ENCODE data around the gene OR4F15. TPM values are rescaled to one million over a fixed set of nuclear protein-coding genes. Genes with fewer than 3 reads are reported as not detected.
A peak's percentile ranks its signal among the peaks of the same experiment; 100 is the strongest.
"Not testable (repeated sequence)": the region's sequence is repeated elsewhere in the genome, so short reads cannot be mapped to it uniquely, and the experiment has no call there.

Gene OR4F15, protein sequence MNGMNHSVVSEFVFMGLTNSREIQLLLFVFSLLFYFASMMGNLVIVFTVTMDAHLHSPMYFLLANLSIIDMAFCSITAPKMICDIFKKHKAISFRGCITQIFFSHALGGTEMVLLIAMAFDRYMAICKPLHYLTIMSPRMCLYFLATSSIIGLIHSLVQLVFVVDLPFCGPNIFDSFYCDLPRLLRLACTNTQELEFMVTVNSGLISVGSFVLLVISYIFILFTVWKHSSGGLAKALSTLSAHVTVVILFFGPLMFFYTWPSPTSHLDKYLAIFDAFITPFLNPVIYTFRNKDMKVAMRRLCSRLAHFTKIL
- not detected for total RNA-seq

- intact Hi-C loops (cut with DNase I, micrococcal nuclease) = no loop called here
- H3K36me3 Mint-ChIP-seq (ENCODE audit: low read depth) = no peaks in the 10 kb centered on the region
- H3K27me3 Mint-ChIP-seq = peaks cover 27% of the 10 kb centered on the region
- no peaks in the 10 kb centered on the region for H3K9me3 Mint-ChIP-seq (ENCODE audit: low read depth)
- ATAC-seq (no peak), DNase-seq (no peak)
- POLR2A ChIA-PET = no interaction called here
- no peak within 1 kb of the TSS for H3K4me3 Mint-ChIP-seq
- no peak within 1 kb of the TSS for H3K27ac Mint-ChIP-seq
- no peaks in the 10 kb centered on the region for H3K4me1 Mint-ChIP-seq
- CTCF ChIA-PET = no interaction called here
These were observed at the start of gene OR4F15 for GRCh38 chr15:101811902-101812301. OR4F15 (plus strand) TSS chr15:101812202; CDS start chr15:101818187, 5,985 bp downstream.

- H3K36me3 Mint-ChIP-seq (ENCODE audit: low read depth); H3K27ac Mint-ChIP-seq; H3K4me1 Mint-ChIP-seq; CTCF ChIA-PET; DNase-seq; POLR2A ChIA-PET; ATAC-seq; H3K9me3 Mint-ChIP-seq (ENCODE audit: low read depth); intact Hi-C loops (cut with DNase I, micrococcal nuclease); H3K4me3 Mint-ChIP-seq; H3K27me3 Mint-ChIP-seq: not testable (repeated sequence)
These were observed 47.2 kb upstream of the OR4F15 start for GRCh38 chr15:101764669-101765339.

DNA sequence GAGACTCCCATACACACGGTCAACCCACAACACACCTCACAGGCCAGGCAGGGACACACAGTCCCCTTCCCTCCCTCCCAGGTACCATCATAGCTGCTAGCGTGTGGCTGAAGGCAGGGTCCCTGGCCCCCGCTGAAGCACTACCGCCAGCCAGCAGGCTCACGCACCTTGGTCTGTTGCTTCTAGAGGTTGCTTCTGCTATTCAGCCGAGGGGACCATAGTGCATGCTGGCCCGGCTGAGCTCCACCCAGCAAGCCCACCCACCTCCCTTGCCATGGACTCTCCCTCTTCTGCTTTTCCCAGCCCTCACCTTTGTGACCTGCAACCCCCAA is 46.7 kb upstream of the OR4F15 start:
- H3K27ac Mint-ChIP-seq; H3K27me3 Mint-ChIP-seq; H3K4me3 Mint-ChIP-seq; H3K9me3 Mint-ChIP-seq (ENCODE audit: low read depth); POLR2A ChIA-PET; DNase-seq; CTCF ChIA-PET; intact Hi-C loops (cut with DNase I, micrococcal nuclease); H3K36me3 Mint-ChIP-seq (ENCODE audit: low read depth); ATAC-seq; H3K4me1 Mint-ChIP-seq: not testable (repeated sequence)

GRCh38 chr15:101765772-101766456 is 46.1 kb upstream of the OR4F15 start:
- intact Hi-C loops (cut with DNase I, micrococcal nuclease) = no loop called here
- CTCF ChIA-PET = interaction anchor here (1.1 kb wide), 1 partner anchor 1968 kb away, joined by 3 read pairs; no protein-coding TSS in a partner anchor
- no peaks in the 10 kb centered on the region for H3K27me3 Mint-ChIP-seq
- ATAC-seq (no peak), DNase-seq (no peak)
- POLR2A ChIA-PET = no interaction called here
- no peaks in the 10 kb centered on the region for H3K9me3 Mint-ChIP-seq (ENCODE audit: low read depth)
- no peak overlapping the region for H3K27ac Mint-ChIP-seq
- no peak overlapping the region for H3K4me3 Mint-ChIP-seq
- H3K4me1 Mint-ChIP-seq = no peaks in the 10 kb centered on the region
- no peaks in the 10 kb centered on the region for H3K36me3 Mint-ChIP-seq (ENCODE audit: low read depth)

DNA sequence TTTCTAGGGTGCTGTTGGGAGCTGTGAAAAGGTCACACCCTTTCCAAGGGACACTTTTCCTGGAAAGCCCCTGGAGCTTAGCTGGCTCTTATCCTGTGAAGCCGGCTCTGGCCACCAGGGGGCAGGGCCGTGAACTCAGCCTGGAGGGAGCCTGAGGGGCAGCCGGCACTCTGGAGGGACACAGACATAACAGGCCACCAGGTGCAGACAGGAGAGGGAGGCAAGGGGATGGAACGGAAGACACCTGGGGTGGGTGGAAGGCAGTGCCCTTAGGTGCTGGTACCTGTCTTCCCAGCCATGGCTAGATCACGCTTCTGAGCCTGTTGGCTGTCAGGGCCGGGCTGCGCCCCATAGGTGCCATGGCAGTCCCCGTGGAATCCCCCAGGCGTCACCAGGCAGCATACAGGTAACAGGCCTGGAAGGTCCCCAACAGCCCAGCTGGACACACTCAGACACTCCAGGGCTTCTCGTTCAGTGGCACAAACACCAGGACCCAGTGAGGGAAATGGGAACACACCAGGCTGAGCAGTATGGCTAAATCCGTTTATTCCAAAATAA is 44.8 kb upstream of the OR4F15 start:
- H3K9me3 Mint-ChIP-seq (ENCODE audit: low read depth); H3K36me3 Mint-ChIP-seq (ENCODE audit: low read depth); POLR2A ChIA-PET; DNase-seq; H3K27ac Mint-ChIP-seq; intact Hi-C loops (cut with DNase I, micrococcal nuclease); ATAC-seq; CTCF ChIA-PET; H3K27me3 Mint-ChIP-seq; H3K4me1 Mint-ChIP-seq; H3K4me3 Mint-ChIP-seq: not testable (repeated sequence)

DNA sequence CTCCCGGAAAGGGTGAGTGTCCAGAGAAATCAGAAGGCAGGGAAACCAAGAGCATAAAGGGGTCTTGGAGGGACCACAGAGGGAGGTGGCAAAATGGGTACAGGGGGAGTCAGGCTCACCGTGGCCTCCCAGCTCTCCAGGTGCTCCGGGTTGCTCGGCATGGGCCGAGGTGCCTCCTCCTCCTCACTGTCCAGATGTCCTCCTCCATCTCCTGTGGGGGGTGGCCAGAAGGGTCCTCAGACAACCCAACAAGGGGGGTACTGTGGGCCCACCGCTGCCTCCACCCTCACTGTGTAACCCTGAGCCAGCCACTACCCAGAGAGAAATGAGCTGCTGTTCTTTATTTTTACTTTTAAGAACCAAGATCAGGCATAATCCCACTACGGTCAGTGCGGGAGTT is 39.1 kb upstream of the OR4F15 start:
- intact Hi-C loops (cut with DNase I, micrococcal nuclease) = no loop called here
- Mint-ChIP-seq H3K36me3 (ENCODE audit: low read depth) (no peaks in the 10 kb centered on the region), H3K4me1 (no peaks in the 10 kb centered on the region), H3K9me3 (ENCODE audit: low read depth) (no peaks in the 10 kb centered on the region), H3K27ac (no peak overlapping the region), H3K27me3 (no peaks in the 10 kb centered on the region), H3K4me3 (no peak overlapping the region)
- no peak for DNase-seq
- ChIA-PET CTCF (no interaction called here), POLR2A (no interaction called here)
- no peak for ATAC-seq

DNA sequence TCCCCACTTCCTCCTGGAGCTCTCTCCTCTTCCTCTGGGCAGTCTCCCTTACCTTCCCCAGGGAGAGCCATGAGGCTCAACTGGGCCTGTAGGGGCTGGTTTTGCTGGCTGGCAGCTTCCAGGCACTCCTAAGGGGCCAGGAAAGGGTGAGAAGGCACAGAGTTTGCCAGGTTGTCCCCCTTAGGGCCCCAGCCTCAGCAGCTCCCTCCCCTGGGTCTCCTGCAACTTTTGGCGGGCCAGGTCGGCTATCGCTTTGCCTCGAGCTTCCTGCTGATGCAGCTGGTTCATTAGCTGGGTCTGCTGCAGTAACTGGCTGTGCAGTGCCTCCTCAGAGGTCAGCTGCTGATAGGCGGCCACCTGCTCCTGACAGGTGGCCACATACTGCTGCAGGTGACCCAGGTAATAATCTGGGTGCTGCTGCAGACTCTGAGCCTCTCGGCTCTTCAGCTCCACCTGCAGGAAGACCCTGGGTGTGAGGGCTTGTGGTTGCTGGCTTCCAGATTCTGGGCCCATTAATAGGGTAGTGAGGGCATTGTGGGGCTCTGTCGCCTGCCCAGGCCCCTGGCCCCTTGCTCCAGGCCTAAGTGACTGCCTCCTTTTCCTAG is 38.4 kb upstream of the OR4F15 start:
- CTCF ChIA-PET = no interaction called here
- POLR2A ChIA-PET = no interaction called here
- DNase-seq = peak; percentile 42
- H3K27me3 Mint-ChIP-seq = no peaks in the 10 kb centered on the region
- H3K4me3 Mint-ChIP-seq = no peak overlapping the region
- no peak for ATAC-seq
- H3K4me1 Mint-ChIP-seq = no peaks in the 10 kb centered on the region
- no peaks in the 10 kb centered on the region for H3K36me3 Mint-ChIP-seq (ENCODE audit: low read depth)
- no peaks in the 10 kb centered on the region for H3K9me3 Mint-ChIP-seq (ENCODE audit: low read depth)
- no peak overlapping the region for H3K27ac Mint-ChIP-seq
- intact Hi-C loops (cut with DNase I, micrococcal nuclease) = no loop called here

DNA sequence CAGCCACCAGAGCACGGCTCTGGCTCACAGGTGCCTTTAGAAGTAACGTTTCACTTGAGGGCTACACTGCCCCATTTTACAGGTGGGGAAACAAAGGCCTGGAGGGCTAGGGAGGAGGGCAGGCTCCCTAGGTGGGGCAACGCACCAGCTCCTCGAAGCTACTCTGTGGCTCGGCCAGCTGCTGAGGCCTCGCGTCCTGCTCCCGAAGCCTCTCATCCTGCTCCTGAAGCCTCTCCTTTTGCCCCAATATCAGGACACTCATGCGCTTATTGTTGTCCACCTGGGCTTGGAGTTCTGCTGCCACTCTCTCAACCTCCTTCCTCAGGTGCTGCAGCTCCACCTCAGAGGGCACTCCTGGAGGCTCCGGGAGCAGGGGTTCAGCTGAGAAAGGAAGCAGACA is 36.9 kb upstream of the OR4F15 start:
- CTCF ChIA-PET = no interaction called here

GRCh38 chr15:101778576-101778975 is 33.4 kb upstream of the OR4F15 start:
- H3K27ac Mint-ChIP-seq; H3K4me3 Mint-ChIP-seq; DNase-seq; H3K9me3 Mint-ChIP-seq (ENCODE audit: low read depth); ATAC-seq; H3K27me3 Mint-ChIP-seq; H3K4me1 Mint-ChIP-seq; H3K36me3 Mint-ChIP-seq (ENCODE audit: low read depth); POLR2A ChIA-PET; CTCF ChIA-PET; intact Hi-C loops (cut with DNase I, micrococcal nuclease): not testable (repeated sequence)

More for the DNA sequence above, 36.9 kb upstream of the OR4F15 start:
- no peaks in the 10 kb centered on the region for H3K4me1 Mint-ChIP-seq
- intact Hi-C loops (cut with DNase I, micrococcal nuclease) = no loop called here
- POLR2A ChIA-PET = no interaction called here
- H3K4me3 Mint-ChIP-seq = no peak overlapping the region
- DNase-seq (no peak), ATAC-seq (no peak)
- no peaks in the 10 kb centered on the region for H3K36me3 Mint-ChIP-seq (ENCODE audit: low read depth)
- H3K9me3 Mint-ChIP-seq (ENCODE audit: low read depth) = no peaks in the 10 kb centered on the region
- no peaks in the 10 kb centered on the region for H3K27me3 Mint-ChIP-seq
- H3K27ac Mint-ChIP-seq = no peak overlapping the region

- H3K27me3 Mint-ChIP-seq; H3K27ac Mint-ChIP-seq; POLR2A ChIA-PET; CTCF ChIA-PET; intact Hi-C loops (cut with DNase I, micrococcal nuclease); H3K9me3 Mint-ChIP-seq (ENCODE audit: low read depth); ATAC-seq; H3K4me1 Mint-ChIP-seq; H3K4me3 Mint-ChIP-seq; H3K36me3 Mint-ChIP-seq (ENCODE audit: low read depth); DNase-seq: not testable (repeated sequence)
These were observed 31.8 kb upstream of the OR4F15 start for GRCh38 chr15:101780225-101780624.

DNA sequence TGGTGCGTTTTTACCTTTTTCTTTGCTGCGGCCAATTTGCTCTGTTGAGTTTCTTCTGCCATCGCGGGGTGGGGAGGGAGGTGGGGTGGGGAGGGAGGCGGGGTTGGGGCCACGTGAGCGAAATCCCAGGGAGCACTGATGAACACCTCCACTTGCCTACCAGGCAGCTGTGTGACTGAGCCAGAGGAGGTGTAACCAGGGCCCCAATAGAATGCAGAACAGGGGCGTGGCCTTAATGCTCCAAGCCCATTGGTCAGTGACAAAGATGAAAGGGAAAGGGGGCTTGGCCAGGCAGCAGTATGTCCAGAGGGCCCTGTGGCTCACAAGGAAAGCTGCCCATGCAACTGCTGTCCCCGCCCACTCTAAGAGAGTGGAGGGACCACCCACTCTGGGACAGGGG is 30.1 kb upstream of the OR4F15 start:
- intact Hi-C loops (cut with DNase I, micrococcal nuclease) = no loop called here
- POLR2A ChIA-PET = no interaction called here
- CTCF ChIA-PET = no interaction called here
- no peak for DNase-seq
- H3K9me3 Mint-ChIP-seq (ENCODE audit: low read depth) = no peaks in the 10 kb centered on the region
- H3K27me3 Mint-ChIP-seq = peaks cover 12% of the 10 kb centered on the region
- ATAC-seq = no peak
- H3K4me1 Mint-ChIP-seq = no peaks in the 10 kb centered on the region
- H3K36me3 Mint-ChIP-seq (ENCODE audit: low read depth) = no peaks in the 10 kb centered on the region
- H3K4me3 Mint-ChIP-seq = no peak overlapping the region
- H3K27ac Mint-ChIP-seq = no peak overlapping the region

GRCh38 chr15:101784644-101785043 is 27.4 kb upstream of the OR4F15 start:
- no peaks in the 10 kb centered on the region for H3K36me3 Mint-ChIP-seq (ENCODE audit: low read depth)
- H3K4me3 Mint-ChIP-seq = no peak overlapping the region
- intact Hi-C loops (cut with DNase I, micrococcal nuclease) = no loop called here
- POLR2A ChIA-PET = no interaction called here
- H3K9me3 Mint-ChIP-seq (ENCODE audit: low read depth) = no peaks in the 10 kb centered on the region
- CTCF ChIA-PET = no interaction called here
- no peak for ATAC-seq
- no peak for DNase-seq
- H3K27ac Mint-ChIP-seq = no peak overlapping the region
- no peaks in the 10 kb centered on the region for H3K4me1 Mint-ChIP-seq
- H3K27me3 Mint-ChIP-seq = peaks cover 12% of the 10 kb centered on the region
